Measurements from ENCODE around the gene CDX1.

CDX1 gene

DNA sequence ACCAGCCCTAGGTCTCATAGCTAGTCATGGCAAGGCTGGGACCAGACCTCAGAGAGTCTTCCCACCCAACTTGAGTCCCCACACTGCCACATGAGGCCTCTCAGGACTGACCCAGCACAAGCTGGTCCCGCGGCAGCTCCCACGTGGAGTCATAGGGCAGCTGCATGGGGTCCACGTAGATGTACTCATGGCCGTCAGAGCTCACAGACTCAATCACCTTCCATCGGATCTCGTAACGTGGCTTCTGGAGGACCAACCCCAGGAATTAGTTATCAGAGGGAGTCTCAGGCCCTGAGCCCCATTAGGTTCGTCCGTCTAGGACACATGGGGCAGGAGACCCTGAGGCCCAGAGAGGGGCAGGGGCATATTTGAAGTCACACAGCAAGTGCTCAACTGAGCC, 41.2 kb upstream of the CDX1 start:
- H3K4me3 ChIP-seq (ENCODE audit: low read depth, low read length) = no peak overlapping the region
- TF ChIP-seq, protein P1, sequence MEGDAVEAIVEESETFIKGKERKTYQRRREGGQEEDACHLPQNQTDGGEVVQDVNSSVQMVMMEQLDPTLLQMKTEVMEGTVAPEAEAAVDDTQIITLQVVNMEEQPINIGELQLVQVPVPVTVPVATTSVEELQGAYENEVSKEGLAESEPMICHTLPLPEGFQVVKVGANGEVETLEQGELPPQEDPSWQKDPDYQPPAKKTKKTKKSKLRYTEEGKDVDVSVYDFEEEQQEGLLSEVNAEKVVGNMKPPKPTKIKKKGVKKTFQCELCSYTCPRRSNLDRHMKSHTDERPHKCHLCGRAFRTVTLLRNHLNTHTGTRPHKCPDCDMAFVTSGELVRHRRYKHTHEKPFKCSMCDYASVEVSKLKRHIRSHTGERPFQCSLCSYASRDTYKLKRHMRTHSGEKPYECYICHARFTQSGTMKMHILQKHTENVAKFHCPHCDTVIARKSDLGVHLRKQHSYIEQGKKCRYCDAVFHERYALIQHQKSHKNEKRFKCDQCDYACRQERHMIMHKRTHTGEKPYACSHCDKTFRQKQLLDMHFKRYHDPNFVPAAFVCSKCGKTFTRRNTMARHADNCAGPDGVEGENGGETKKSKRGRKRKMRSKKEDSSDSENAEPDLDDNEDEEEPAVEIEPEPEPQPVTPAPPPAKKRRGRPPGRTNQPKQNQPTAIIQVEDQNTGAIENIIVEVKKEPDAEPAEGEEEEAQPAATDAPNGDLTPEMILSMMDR (IDR thresholded peaks at IDR 0.05; ENCODE audit: borderline replicate concordance, insufficient read depth, low read depth, low read length) = no peak

GRCh38 chr5:150126199-150126920, 40.2 kb upstream of the CDX1 start:
- TF ChIP-seq, protein P1 (IDR thresholded peaks at IDR 0.05; ENCODE audit: borderline replicate concordance, insufficient read depth, low read depth, low read length) = no peak
- H3K4me3 ChIP-seq (ENCODE audit: low read depth, low read length) = no peak overlapping the region

GRCh38 chr5:150126921-150127265, 39.7 kb upstream of the CDX1 start:
- TF ChIP-seq, protein P1 (IDR thresholded peaks at IDR 0.05; ENCODE audit: borderline replicate concordance, insufficient read depth, low read depth, low read length) = no peak
- no peak overlapping the region for H3K4me3 ChIP-seq (ENCODE audit: low read depth, low read length)

DNA sequence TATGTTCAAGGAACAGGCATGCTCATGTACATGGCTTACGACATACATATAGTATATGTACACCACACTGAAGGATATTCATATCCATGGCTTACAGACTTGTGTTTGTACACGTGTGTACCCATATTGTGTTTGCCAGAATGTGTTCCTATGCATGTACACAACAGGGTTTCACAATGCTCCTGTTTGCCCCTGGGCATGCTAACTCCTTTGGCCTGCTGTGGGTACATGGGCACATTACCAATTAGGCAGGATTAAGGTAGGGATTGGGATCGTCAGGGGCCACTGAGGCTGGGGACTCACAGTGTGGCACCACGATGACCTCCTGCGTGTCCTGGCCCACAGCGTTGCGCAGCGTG, 37.1 kb upstream of the CDX1 start:
- TF ChIP-seq, protein P1 (IDR thresholded peaks at IDR 0.05; ENCODE audit: borderline replicate concordance, insufficient read depth, low read depth, low read length) = no peak
- H3K4me3 ChIP-seq (ENCODE audit: low read depth, low read length) = no peak overlapping the region

DNA sequence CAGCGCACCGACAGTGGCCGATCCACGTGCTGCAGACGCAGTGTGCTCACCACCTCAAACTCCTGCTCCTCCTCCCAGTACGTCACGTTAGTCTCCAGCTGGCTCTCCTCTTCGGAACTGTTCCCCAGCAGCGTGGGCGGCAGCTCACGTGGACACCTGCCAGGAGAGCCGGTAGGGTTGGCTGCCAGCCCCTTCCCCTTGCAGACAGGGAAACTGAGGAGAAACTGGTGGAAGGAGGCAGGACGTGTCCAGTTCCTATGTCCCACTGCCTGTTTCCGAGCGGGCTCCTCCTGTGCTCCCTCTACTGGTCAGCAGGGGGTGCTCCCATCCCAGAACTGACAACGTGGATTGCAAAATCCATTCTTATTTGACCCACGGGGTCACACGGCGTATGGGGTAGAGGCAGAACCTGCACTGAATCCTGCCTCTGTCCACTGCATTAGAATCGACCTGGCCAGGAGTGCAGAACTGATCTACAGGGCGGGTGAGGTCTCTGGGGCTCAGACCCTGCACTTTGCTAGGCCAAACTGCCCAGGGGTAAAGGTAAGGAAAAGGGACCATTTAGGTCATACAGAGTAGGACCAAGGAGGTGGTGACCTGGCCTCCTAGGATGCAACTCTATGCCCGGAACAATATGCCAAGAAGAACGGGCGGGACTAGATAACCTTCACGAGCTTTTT, 36.6 kb upstream of the CDX1 start:
- no peak overlapping the region for H3K4me3 ChIP-seq (ENCODE audit: low read depth, low read length)
- TF ChIP-seq, protein P1 (IDR thresholded peaks at IDR 0.05; ENCODE audit: borderline replicate concordance, insufficient read depth, low read depth, low read length) = peak; percentile 92

GRCh38 chr5:150130493-150130922, 36.1 kb upstream of the CDX1 start:
- H3K4me3 ChIP-seq (ENCODE audit: low read depth, low read length) = no peak overlapping the region
- TF ChIP-seq, protein P1 (IDR thresholded peaks at IDR 0.05; ENCODE audit: borderline replicate concordance, insufficient read depth, low read depth, low read length) = no peak

- H3K4me3 ChIP-seq (ENCODE audit: low read depth, low read length) = no peak overlapping the region
- TF ChIP-seq, protein P1 (IDR thresholded peaks at IDR 0.05; ENCODE audit: borderline replicate concordance, insufficient read depth, low read depth, low read length) = no peak
Measured at GRCh38 chr5:150131461-150131860, 35.1 kb upstream of the CDX1 start.
